NT2/D1 (cell line): ENCODE measurements around the gene NBPF10.
"Not testable (repeated sequence)": the region's sequence is repeated elsewhere in the genome, so short reads cannot be mapped to it uniquely, and the experiment has no call there.

Experiments used
- DNase-seq: peaks from one replicate; pipeline ENCODE4 v3.0.0-alpha.2; 2011; ENCODE audit warnings: low read depth, low spot score
- H3K27me3 ChIP-seq: 2 replicates; pipeline ENCODE4 v1.6.0; 2011; ENCODE audit warnings: mild to moderate bottlenecking; ENCODE audit not compliant: insufficient read length, insufficient read depth
- H3K36me3 ChIP-seq: 2 replicates; pipeline ENCODE4 v1.6.1; 2011; ENCODE audit warnings: mild to moderate bottlenecking, low read length, mixed read lengths; ENCODE audit not compliant: insufficient read depth, insufficient read length
- H3K4me1 ChIP-seq: 2 replicates; pipeline ENCODE4 v1.5.1; 2011; ENCODE audit not compliant: insufficient read depth, insufficient read length
- H3K4me3 ChIP-seq: 2 replicates; pipeline ENCODE4 v1.5.1; 2011; ENCODE audit warnings: low read depth; ENCODE audit not compliant: insufficient read length
- H3K9ac ChIP-seq: 2 replicates; pipeline ENCODE4 v1.6.0; 2011; ENCODE audit warnings: low read depth; ENCODE audit not compliant: insufficient read length
- H3K9me3 ChIP-seq: 2 replicates; pipeline ENCODE4 v1.5.1; 2011; ENCODE audit warnings: mild to moderate bottlenecking, low read length; ENCODE audit not compliant: insufficient read depth

NBPF10 gene

DNA sequence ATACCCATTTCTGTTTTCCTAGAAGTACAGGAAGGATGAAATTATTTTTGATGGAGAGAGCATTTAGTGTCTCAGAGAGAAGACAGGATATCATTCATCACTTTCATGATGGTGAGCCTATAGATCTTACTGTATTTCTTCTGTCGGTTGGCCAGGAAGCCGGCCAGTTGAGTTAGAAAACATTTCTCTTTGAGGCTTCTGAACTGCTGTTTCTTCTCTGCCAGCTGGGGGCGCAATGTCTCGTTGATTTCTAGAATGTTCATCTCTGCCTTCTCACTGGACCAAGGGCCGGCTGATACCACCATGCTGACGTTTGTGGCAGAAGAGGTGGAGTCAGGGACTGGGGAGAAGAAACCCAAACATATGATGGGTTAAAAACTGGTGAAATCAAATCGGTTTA lies at the start of gene NBPF10:
Gene NBPF10, minus strand, starts transcription at position 340 of the 400 bp plus-strand sequence. Its CDS starts 35 bp downstream, at position 305.
- H3K27me3 ChIP-seq, H3K36me3 ChIP-seq, H3K4me3 ChIP-seq, H3K4me1 ChIP-seq, H3K9me3 ChIP-seq, H3K9ac ChIP-seq, DNase-seq: not testable (repeated sequence)

GRCh38 chr1:146174531-146174930 lies 29.9 kb upstream of the NBPF10 start:
- not testable (repeated sequence) for H3K36me3 ChIP-seq, H3K9me3 ChIP-seq, H3K4me1 ChIP-seq, H3K27me3 ChIP-seq, H3K4me3 ChIP-seq, H3K9ac ChIP-seq, DNase-seq

GRCh38 chr1:146167740-146168139 lies 23.1 kb upstream of the NBPF10 start:
- H3K4me3 ChIP-seq, DNase-seq, H3K9ac ChIP-seq, H3K4me1 ChIP-seq, H3K9me3 ChIP-seq, H3K27me3 ChIP-seq, H3K36me3 ChIP-seq: not testable (repeated sequence)

- not testable (repeated sequence) for H3K4me3 ChIP-seq, H3K27me3 ChIP-seq, H3K9ac ChIP-seq, H3K4me1 ChIP-seq, DNase-seq, H3K36me3 ChIP-seq, H3K9me3 ChIP-seq
Observed at GRCh38 chr1:146167273-146167672, 22.7 kb upstream of the NBPF10 start.
